Measurements from ENCODE around the gene KIAA1958.
"Not testable (repeated sequence)": the region's sequence is repeated elsewhere in the genome, so short reads cannot be mapped to it uniquely, and the experiment has no call there.

The KIAA1958 gene

DNA sequence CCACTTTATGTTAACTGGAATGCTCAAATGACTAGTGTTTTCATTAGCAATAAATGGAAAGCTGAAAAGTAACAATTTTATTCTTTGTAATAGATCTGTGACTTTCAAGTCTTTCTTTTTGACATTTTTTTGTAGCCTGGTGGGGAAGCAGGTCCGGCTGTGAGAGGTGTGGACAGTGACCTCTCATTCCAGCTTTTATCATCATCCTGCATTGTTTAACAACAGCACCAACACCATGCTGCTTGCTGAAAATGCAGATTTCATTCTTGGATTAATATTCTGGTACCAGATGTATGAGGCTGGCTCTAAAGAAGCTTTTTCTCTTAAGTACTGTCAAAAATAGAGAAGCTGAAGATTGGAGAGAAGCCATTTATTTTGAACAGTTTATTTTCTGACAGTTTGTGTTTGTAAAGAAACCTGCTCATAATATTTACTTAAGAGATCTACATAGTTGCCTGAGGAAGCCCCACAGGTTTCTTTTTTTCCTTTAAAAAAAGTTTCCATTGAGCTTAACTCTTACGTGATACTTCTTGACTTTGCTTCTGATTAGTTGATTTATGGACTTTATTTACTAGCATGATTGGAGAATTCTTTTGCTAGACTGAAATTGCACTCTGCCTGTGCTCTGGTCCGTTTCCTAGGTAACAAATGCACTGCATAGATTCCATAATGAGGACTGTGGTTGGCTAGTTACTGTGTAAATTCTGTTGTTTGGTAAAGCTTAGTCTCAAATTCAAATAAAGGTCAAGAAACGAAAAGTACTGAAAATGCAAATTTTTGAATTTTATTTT is 3.4 kb downstream of the KIAA1958 start:
- peak; percentile 44 for DNase-seq

DNA sequence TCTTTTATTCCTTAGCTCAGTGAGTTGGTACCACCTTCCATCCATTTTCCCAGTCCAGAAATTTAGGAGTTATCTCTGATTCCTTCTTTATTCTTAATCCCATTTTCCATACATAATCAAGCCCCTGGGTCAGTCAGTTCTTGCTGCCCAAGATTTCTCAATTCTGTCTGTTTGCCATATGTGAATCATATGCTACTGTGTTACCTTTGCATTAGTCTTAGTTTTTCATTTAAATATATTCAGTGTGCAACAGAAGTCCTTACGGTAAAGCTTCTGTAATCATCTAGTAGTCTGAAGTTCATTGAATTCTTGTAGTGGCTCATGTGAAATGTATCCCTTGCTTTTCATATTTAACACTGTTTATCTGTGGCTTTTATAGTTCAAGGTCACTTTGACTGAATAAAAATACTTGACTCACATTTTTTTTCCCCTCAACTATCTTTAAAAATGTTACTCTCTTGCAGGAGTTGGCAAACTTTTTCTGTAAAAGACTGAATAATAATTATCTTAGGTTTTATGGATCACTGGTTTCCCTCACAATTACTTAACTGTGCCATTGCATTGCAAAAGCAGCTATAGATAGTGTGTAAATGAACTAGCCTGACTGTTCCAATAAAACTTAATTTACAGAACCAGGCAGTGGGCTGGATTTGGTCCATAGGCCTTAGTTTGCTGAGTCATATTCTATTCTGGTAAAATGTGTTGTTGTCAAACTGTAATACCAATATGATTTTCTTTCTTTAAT is 6.9 kb downstream of the KIAA1958 start:
- no peak for DNase-seq

DNA sequence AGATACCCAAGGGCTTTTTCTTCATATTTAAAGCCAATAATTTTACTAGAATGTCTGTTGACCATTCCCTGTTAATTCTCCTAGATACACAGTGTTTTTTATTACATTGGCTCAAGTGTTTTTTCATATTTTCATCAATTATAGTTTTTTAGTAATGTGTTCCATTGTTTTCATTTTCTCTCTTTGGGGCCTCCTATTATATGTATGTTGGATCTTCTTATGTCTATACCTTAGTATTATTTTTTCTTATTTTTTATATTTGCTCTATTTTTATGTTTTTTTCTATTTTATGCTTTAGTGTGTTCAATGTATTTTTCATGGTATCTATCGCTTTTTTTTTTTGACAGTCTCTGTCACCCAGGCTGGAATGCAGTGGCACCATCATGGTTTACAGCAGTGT is 7.5 kb downstream of the KIAA1958 start:
- no peak for DNase-seq

DNA sequence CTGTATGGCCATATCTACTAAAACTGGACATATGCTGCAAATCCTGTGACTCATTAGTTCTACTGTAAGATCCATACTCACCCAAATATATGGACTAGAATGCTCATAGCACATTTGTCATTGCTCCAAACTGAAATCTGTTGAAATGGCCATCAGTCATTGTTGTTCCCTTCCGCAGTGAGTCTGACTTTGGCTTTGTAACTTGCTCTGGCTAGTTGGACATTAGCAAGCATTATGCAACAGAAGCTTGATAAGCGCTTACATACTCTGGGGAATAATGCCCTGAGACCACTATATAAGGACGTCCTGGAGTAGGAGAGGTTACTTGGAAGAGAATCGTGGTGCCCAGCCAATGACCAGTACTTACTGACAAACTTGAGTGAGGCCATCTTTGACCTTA is 9.0 kb downstream of the KIAA1958 start:
- no peak for DNase-seq

DNA sequence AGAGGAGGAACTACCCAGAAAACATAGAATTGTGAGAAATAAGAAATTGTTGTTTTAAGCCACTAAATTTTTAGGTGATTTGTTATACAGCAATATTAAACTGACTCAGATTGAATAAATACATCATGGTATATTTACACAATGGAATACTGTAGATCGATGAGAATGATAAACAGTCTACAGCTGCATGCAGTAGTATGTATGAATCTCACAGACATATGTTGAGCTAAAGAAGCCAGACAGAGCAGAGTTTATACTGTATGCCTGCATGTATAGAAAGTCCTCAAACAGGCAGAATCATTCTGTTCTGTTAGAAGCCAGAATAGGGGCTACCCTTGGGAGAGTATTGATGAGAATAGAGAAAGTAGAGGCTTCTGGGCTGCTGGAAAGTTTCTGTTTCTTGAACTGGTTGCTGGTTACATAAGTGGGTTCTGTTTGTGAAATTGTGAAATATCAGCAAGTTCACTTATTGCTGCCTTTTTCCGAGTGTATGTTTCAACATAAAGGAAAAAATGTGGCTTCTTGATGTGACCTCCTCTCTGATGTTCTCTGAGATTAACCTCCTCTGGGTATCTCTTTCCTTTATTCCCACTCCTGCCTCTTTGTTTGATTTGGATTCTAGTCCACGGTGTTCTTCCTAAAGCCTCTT is 9.6 kb downstream of the KIAA1958 start:
- DNase-seq, result no peak

DNA sequence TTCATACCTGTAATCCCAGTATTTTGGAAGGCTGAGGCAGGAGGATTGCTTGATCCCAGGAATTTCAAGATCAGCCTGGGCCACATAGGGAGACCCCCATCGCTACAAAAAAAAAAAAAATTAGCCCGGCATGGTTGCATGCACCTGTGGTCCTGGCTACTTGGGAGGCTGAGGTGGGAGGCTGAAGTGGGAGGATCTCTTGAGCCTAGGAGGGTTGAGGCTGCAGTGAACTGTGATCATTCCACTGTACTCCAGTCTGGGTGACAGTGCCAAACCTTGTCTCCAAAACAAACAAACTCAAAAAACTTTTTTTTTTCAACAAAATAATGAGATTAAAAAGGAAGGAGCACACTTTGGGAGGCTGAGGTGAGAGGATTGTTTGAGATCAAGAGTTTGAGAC is 14.2 kb downstream of the KIAA1958 start:
- no peak for DNase-seq

DNA sequence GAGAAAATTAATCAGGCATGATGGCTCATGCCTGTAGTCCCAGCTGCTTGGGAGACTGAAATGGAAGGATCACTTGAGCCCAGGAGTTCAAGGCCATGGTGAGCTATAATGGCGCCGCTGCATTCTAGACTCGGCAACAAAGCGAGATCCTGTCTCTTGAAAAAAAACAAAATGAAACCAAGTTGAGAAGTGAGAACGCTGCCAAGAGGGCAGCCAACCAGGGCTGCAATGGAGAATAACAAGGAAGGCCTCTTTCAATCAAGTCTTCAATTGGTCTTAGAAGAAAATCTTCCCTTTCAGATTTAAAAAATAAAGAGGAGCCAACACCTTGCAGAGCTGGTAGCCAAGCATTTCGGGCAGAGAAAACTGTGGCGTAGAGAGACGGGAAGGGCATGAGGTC is 14.7 kb downstream of the KIAA1958 start:
- no peak for DNase-seq

DNA sequence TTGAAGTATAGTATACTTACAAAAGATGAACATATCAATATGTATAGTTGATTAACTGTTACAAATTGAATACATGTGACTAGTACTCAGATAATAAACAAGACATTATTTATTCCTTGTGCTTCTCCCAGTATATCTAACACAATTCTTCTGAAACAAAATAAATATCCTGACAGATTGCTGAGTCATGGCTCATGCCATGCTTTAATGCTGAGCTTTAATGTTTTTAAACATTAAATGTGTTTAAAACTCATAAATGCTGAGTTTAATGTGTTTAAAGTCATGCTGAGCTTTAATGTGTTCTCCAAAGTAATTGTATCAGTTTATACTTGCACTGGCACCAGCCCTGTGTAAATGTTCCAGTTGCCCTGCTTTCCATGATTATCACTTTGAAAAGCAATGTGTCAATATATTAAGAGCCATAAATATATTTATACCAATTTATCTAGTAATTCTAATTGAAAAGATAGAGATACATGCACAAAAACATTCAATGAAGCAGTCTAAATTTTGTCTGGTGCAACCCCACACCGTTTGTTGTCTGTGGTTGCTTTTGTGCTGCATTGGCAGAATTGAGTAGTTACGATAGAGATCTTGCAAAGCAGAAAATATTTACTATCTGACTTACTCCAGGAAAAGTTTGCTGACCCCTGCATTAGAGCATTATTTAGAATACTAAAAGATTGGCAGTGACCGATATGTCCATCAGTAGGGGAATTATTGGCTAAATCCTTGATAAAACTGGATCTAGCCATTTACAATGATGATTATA is 15.7 kb downstream of the KIAA1958 start:
- DNase-seq, result no peak

DNA sequence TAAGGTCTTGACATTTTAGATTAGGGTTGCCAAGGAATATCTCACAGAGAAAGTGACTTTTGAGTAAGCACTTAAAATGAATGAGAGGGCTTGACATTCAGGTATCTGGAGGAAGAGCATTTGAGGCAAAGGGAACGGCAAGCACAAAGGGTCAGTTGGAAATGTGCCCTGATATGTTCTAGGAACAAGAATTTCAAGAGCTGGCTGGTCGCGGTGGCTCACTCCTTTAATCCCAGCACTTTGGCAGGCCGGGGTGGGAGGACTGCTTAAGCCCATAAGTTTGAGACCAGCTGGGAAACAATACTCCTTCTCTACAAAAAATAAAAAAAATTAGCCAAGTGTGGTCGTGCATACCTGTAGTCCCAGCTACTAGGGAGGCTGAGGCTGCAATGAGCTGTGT is 16.5 kb downstream of the KIAA1958 start:
- no peak for DNase-seq

DNA sequence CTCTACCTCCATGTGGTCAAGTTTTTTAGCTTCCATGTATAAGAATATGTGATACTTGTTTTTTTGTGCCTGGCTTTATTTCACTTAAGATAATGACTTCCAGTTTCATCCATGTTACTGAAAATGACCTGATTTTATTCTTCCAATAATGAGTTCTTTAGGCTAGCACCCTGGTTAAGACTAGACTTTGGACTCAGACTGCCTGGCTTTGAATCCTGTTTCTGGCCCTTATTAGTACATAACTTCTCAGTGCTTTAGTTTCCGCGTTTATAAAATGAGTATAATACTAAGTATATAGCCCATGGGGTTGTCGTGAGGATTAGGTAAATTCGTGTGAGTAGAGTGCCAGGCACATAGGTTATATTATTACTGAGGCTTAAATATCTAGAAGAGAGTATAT is 18.5 kb downstream of the KIAA1958 start:
- DNase-seq, result no peak

DNA sequence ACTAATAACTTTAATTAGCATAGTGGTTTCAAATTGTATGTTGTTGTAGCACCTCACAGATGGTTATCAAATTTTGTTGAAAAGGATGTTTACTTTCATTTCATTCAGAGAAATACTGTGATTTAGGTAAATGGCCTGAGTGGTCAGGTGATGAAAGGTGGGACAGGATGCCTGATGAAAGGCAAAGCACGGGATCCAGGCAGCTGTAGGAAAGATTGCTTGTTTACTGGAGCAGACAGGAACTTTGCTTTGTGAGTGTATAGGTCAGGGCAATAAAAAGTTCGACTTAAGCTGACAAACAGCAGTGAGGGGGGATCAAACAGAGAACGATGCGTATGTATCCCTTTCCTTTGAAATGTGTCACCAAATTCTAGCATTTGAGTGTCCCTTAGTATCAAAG is 19.0 kb downstream of the KIAA1958 start:
- DNase-seq, result no peak

DNA sequence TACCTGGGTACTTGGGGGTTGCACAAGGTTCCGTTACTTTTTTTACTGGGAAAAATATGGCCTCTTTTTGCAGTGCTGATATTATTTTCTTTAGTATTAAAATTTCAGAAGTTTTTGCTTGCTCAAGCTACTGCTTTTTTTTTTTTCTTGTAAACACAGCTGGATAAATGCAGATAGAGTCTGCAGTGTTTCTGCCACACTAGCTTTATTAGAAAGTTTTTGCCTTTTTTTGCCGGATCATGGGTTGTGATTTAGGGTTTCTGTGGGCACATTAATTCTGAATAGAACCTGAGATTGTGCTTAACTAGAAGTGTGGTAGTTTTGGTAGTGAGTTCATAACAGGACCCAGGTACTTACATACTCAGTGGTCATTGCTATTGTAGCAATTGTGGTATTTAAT is 19.9 kb downstream of the KIAA1958 start:
- DNase-seq, result no peak

DNA sequence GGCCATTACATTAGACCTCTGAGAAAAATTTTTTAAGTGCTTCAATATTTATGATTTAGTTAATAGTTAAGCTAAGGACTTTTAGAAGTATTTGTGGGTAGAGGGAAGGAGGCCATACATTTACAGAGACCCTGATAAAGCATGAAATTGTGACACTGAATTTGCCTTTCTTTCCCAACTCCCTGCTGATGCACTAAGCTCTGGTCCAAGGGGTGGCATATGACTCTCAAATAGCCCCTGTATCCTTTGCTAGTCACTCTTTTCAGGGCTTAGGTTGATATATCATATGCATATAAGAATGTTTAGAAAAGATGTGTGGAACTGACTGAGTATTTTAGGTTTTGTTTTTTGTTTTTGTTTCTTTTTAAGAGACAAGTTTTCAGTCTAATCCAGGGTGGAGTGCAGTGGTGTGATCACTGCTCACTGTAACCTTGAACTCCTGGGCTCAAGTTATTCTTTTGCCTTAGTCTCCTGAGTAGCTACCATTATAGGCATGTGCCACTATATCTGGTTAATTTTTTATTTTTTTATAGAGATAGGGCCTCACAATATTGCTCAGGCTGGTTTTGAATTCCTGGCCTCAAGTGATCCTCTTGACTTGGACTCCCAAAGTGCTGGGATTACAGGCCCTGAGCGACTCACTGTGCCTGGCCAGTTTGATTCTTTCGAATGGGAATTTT is 20.5 kb downstream of the KIAA1958 start:
- DNase-seq, result no peak

DNA sequence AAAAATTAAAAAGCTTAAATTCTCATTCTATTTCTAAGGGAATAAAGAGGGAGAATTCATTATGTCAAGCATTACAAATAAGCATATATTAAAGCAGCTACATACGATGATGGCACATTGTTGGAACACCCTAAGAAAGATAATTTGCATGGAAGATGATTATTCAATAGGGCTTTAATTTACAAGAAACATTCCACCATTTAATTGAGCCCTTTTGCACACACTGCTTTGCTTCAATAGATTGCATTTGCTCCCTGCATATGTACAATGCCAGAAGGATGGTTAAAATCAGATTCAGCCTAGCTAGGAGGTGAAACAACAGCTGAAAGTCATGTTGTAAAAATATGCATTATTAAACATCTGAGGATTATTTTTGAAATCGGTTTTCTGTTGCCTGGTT is 21.8 kb downstream of the KIAA1958 start:
- DNase-seq, result no peak

DNA sequence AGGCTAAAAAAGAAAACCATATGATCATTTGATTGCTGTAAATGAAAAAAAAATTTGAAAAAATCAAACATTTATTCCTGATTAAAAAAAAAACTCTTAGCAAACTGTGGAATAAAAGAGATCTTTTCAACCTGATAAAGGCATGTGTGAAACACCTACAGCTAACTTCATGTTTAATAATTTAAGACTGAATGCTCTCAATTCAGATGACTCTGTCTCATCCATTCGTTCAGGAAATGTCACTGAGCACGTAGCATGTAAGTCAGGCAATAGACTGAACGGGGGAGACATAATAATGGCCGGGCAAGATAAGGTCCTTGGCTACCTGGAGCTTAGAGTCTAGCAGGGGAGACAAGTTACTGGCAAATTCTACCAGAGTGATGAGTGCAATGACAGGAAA is 25.8 kb downstream of the KIAA1958 start:
- not testable (repeated sequence) for DNase-seq

DNA sequence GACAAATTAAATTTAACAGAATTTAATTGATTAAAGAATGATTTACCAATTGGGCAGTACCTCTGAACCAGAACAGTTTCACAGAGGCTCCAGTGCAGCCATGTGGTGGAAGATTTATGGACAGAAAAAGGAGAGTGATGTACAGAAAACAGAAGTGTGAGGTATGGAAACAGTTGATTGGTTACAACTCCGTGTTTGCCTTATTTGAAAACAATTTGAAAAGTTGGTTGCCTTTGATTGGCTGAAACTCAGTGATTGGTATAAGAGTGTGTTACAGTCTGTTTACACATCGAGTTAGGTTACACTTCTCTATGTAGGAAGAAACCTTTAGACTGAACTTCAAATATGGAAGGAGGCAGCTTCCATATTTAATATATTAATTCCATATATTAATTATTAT is 30.1 kb downstream of the KIAA1958 start:
- no peak for DNase-seq

DNA sequence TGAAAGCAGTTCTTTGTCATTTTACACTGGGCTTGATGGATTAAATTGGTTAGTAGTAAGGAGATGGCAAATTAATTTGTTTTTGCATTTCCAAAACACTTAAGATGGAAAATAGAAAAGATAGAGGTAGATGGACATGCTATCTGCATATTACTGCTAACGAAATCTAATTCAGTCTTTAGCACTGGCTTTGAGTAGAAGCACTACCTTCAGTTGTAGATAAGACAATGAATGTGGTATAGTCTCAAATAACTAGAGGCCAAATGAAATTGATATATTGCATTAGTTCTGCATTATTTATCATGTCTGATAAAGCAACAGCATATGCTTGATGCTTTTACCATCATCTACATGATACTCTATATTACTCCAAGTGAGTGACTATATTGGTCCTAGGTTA is 33.4 kb downstream of the KIAA1958 start:
- DNase-seq, result no peak

DNA sequence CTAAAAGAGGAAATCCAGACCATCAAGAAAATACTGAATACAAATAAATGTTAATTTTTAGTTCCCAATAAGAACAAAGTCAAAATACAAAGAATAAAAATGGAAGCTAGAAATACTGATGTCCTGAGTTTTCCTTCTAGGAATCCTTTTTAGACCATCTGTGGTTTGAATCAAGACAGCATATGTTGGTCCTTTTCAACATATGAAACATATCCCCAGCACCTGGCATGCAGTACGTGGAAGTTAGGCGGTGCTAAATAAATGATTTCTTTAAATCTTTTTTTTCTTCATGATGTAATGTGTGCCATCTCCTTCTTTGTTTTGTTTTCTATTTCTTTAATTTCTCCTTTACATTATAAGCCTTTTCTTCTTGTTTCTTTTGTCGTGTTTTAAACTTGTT is 34.0 kb downstream of the KIAA1958 start:
- no peak for DNase-seq

DNA sequence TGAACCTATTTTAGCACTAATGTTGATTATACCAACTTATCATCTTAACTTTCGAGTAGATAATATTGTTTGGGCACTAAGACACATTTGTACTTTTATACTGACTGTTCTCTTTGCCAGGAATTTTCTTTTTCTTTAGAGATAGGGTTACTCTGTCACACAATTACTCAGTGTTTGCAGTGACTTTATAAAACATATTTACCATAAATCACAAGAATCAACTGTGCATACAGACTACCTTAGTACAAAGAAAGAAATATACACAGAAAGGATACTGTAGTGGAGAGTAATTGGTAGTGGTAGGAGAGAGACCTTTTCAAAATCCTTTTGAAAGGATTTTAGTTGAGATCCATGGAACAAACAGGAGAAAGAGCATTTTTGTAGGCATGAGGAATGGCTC is 40.3 kb downstream of the KIAA1958 start:
- no peak for DNase-seq

DNA sequence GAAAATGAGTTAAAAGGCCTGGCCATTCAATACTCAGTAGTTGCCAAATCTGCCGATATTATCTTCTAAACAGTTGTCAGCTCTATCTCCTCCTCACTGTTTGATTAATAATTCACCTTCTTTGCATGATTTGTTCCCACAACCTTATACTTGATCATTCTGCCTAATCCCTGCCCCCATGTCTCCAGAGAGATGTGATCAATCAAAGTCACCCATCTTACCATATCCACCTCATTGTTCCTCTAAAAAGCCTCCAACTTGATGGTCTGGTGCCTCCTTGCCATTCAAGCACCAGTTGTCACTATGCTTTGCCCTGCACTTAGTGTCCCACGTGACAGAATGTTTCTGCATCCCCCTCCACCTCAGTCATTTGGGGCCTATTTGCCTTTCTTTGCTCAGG is 41.3 kb downstream of the KIAA1958 start:
- DNase-seq, result no peak

DNA sequence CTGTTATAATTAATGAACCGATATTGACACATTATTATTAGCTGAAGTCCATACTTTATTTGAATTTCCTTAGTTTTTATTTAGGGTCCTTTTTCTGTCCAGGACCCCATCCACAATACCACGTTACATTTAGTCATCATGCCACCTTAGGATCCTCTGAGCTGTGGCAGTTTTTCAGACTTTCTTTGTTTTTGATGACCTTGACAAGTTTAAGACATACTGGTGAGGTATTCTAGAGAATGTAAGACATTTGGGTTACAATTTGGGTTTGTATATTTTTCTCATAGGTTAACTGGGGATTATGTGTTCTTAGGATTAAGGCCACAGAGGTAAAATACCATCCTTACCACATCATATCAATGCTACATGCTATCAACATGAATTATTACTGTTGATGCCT is 42.7 kb downstream of the KIAA1958 start:
- DNase-seq, result no peak

DNA sequence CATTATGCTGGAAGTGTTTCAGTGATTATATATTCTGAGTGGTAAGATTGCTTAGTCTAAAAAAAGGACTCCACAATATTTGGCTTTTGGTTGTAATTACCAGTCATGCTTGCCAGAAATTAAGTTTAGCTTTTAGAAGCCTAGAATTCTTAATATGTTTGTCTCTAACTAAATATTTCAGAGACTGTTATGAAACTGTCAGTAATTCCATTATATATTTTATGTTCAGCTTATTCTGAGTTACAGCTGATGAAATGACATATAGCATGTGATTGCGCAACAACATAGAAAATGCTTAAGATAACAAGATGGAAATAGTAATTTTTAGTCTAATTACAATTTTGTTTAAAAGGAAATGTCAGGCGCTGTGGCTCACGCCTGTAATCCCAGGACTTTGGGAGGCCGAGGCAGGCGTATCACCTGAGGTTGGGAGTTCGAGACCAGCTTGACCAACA is 44.2 kb downstream of the KIAA1958 start:
- DNase-seq, result no peak

Measured in retina (tissue), 1 donor.